ENCODE data around the gene GLCE. TPM values are rescaled to one million over a fixed set of nuclear protein-coding genes. Genes with fewer than 3 reads are reported as not detected.

The GLCE gene
- total and polyA plus RNA-seq, 9 of the 15 experiments (the other 6 are each of a cell fraction or from before 2014, with no cell fraction given): 4.6 to 12.3 (median 10.6) TPM

- no peak for TF ChIP-seq ZFP1 (CRISPR knock-in tag; IDR thresholded peaks at IDR 0.05)
- TF ChIP-seq COPS2 (conservative IDR thresholded peaks at IDR 0.05): no peak
- TF ChIP-seq MXD1 (CRISPR knock-in tag; IDR thresholded peaks at IDR 0.05; ENCODE audit: borderline replicate concordance, poor library complexity, severe bottlenecking): no peak
- TF ChIP-seq KLF13 (tag; IDR thresholded peaks at IDR 0.05; ENCODE audit: borderline replicate concordance, low read depth): no peak
- no peak for TF ChIP-seq NR2C2 (CRISPR knock-in tag; IDR thresholded peaks at IDR 0.05)
- TF ChIP-seq NR2C2 (tag; IDR thresholded peaks at IDR 0.05): no peak
- TF ChIP-seq KAT8 (IDR thresholded peaks at IDR 0.05; ENCODE audit: low read depth): no peak
- peak; percentile 54; the same call in 1 of the 2 replicates for TF ChIP-seq HBP1 (CRISPR knock-in tag; IDR thresholded peaks at IDR 0.05)
- no peak for TF ChIP-seq ZBTB2 (IDR thresholded peaks at IDR 0.05)
- TF ChIP-seq TOE1 (IDR thresholded peaks at IDR 0.05; ENCODE audit: borderline replicate concordance): no peak
- no peak for TF ChIP-seq TOE1 (CRISPR knock-in tag; IDR thresholded peaks at IDR 0.05; ENCODE audit: borderline replicate concordance, low read depth)
- peak in 1 of 3 experiments; percentile 60; a peak in 1 of 6 replicates for TF ChIP-seq ZBTB11 (CRISPR knock-in tag; IDR thresholded peaks at IDR 0.05)
- no peak for TF ChIP-seq ELF1 (tag; IDR thresholded peaks at IDR 0.05)
- no peak for TF ChIP-seq MIER1 (IDR thresholded peaks at IDR 0.05; ENCODE audit: low read depth)
- TF ChIP-seq AFF1 (IDR thresholded peaks at IDR 0.05; ENCODE audit: low read depth in 1 of 2, partially characterized antibody in 2 of 2): no peak
Measured at GRCh38 chr15:69114331-69114928, 46.0 kb upstream of the GLCE start (continued).
